Activated CD4-positive, CD25-positive, alpha-beta regulatory T cell (primary cell): ENCODE data around the gene NIN.
"Not testable (repeated sequence)": the region's sequence is repeated elsewhere in the genome, so short reads cannot be mapped to it uniquely, and the experiment has no call there.

ENCODE experiments used
- DNase-seq, 4 experiments: peaks; one replicate each; lab custom pipeline; 2025; lab: John Stamatoyannopoulos, UW

The NIN gene

GRCh38 chr14:50816395-50817047, 14.4 kb downstream of the NIN start:
- DNase-seq = no peak

DNA sequence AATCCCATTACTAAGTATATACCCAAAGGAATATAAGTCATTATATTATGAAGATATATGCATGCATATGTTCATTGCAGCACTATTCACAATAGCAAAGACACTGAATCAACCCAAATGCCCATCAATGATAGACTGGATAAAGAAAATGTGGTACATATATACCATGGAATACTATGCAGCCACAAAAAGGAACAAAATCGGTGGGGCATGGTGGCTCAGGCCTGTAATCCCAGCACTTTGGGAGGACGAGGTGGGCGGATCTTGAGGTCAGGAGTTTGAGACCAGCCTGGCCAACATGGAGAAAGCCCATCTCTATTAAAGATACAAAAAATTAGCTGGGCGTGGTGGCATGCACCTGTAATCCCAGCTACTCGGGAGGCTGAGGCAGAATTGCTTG, 15.4 kb downstream of the NIN start:
- not testable (repeated sequence) for DNase-seq

DNA sequence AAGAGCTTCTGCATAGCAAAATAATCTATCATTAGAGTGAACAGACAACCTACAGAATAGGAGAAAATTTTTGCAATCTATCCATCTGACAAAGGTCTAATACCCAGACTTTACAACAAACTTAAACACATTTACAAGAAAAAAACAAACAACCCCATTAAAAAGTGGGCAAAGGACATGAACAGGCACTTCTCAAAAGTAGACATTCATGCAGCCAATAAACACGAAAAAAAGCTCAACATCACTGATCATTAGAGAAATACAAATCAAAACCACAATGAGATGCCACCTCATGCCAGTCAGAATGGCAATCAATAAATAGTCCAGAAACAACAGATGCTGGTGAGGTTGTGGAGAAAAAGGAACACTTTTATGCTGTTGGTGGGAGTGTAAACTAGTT, 15.9 kb downstream of the NIN start:
- DNase-seq = not testable (repeated sequence)

GRCh38 chr14:50814161-50814560, 16.8 kb downstream of the NIN start:
- no peak for DNase-seq

DNA sequence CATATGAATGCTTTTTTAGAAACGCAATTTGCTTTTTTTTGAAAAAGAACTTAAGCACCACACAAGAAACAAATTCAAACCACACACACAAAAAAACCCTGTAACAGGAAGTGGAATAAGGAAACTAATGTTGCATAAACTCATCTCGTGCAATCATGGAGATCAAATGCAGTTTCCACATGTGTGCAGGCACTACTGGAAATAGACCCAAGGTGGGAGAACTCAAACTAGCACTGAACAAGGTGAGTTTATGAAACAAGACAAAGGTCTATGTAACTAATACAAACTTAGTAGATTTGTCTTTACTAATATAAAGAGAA, 17.5 kb downstream of the NIN start:
- no peak for DNase-seq

GRCh38 chr14:50812856-50813543, 18.0 kb downstream of the NIN start:
- no peak for DNase-seq

GRCh38 chr14:50812180-50812579, 18.8 kb downstream of the NIN start:
- no peak for DNase-seq

- DNase-seq = no peak
Observed at GRCh38 chr14:50808053-50808452, 22.9 kb downstream of the NIN start.

DNA sequence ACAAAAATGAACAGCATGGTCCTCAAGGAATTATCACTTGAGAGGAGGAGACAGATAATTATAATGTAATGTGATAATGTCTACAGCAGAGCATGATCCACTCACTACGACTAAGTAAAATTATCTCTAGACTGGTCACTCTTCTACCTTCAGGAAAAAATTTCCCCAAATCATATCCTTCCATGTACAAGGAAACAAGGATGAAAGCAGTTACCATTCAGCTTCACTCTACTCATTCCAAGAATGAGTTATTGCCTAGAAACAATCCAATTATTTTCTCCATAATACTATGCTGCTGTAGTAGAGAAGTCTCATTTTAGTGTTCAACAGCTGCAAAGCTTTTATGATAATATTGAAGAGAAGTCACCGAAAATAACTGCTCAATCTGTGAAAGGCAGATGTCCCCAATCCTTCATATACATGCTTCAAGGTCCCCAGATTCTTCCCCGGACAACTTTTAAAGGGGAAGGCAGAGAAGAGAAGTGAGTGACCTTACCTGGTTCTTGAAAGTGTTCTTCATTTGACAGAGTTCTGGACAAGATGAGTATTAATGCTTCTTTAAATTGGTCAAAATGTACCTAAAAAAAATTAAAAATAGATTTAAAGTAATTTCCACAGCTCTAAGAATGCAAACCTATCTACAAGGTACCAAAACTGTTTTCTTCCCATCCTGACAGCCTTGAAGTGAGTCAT, 24.6 kb downstream of the NIN start:
- DNase-seq = no peak

- DNase-seq = no peak
Observed at GRCh38 chr14:50805396-50805795, 25.6 kb downstream of the NIN start.

GRCh38 chr14:50804181-50804721, 26.7 kb downstream of the NIN start:
- DNase-seq = no peak

DNA sequence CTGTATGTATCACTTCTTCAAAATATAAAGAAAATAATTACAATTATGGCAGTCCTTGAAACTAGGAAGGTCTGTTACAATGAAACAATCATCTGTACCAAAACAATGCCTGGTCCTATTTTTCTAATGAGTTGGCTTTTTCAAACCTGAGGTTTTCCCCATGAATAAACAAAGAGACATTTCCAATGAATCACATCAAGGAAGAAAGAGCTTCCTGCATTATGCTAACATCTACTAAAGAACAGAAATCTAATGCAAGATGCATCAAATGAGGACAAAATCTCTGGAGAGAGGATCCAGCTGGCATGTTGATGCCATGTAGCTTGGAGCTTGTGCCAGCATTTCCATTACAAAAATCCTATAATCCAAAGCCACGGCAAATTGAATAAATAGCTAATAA, 29.3 kb downstream of the NIN start:
- DNase-seq = no peak

GRCh38 chr14:50800032-50800431, 30.9 kb downstream of the NIN start:
- DNase-seq = no peak

DNA sequence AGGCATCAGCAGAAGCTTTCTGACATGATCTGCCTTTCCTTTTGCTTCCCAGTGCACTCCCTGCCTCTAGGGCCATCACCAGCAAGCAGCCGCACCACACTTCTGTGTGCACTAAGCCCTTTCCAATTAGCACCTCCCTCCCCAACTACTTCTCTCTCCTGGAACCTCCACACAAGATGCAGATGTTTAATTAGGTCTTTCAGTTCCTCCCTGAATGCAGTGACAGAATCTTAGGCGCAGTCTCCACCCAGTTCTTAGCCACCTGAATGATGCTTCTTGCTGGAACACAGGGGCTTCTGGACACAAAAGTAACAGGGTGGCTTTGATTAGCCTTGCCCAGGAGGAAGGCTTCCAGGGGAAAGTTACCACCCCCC, 32.9 kb downstream of the NIN start:
- DNase-seq = no peak

- no peak for DNase-seq
Observed at GRCh38 chr14:50797250-50798047, 33.5 kb downstream of the NIN start.

GRCh38 chr14:50796390-50796789, 34.6 kb downstream of the NIN start:
- no peak for DNase-seq

DNA sequence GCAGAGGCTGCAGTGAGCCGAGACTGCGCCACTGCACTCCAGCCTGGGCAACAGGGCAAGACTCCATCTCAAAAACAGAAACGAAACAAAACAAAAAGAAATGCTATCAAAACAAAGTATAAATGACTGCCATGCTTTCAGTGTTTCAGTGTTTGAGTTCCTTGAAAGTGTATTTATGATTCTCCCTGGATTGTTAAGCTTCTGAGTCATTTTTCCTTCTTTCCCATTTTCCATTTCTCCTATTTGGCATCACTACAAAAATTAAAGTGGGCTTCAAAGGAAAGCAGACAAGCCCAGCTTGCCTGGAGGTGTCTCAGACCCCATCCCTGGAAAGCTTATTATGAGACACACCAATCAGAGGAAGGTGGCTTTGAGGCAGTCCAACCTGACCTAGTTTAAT, 35.1 kb downstream of the NIN start:
- DNase-seq = no peak

DNA sequence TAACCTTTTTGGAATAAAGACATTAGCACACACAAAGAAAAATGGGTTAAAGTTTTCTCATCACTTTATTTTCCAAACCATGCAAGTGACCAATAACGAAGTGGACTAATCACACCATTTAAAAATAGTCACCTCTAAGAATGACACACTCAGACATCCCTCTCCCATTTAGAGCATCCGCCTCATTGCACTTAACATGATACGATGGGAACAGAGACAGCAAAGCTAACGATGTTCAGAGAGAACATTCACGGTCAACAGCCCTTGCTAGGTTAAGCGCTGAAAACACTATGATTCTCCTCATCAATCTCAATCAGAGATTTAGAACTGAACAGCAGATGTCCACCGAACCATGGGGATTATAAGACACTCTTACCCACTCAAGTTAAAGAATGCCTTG, 35.8 kb downstream of the NIN start:
- no peak for DNase-seq

DNA sequence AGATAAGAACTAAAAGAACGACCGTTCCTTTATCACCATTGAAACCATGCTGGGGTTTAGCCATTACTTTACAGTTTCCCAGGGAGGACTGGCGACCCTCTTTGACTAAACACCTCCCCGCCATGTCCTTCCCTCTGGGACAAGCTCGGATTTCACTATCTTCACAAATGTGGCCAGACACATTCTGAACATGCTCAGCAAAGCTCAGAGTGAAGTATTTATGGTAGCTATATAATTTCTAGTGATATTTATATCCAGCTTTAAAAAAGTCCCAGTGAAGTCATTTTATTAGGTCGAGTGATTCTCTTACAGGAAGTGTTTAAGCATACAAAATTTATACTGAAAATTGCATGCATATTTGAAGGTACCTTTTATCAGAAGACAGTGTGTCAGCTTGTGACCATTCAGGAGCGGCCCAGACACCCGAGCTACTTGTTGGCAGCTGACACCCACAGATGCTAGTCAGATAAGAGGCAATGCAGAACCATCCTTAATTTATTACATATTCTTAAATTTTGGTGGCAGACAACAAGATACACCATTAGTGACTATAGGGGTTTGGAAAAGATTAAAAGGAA, 36.8 kb downstream of the NIN start:
- no peak for DNase-seq

- no peak for DNase-seq
Observed at GRCh38 chr14:50792634-50793068, 38.3 kb downstream of the NIN start.

DNA sequence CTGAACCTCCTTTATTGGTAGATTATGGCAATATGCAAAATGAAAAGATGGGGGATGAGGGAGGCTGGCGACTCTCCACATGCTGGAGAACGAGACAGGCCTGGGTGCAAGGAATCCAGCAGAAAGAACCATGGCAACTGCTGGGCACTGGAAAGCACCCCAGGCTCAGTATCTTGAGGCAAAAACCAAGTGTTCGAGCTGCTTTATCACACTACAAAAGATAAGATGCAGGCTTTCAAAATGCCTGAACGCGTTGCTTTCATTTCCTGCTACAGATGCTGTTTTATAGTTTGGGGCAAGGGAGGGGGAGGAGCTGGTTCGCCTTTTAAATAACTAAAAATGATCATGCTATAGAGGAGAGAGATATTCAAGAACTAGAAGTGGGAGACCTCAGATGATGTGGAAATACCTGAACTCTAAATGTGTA, 38.9 kb downstream of the NIN start:
- no peak for DNase-seq

GRCh38 chr14:50791201-50791600, 39.8 kb downstream of the NIN start:
- no peak for DNase-seq
